ENCODE results near the gene SKOR1.

SKOR1 gene

GRCh38 chr15:67801926-67802914 lies 23.1 kb upstream of the SKOR1 start:
- TF ChIP-seq CTCF (conservative IDR thresholded peaks at IDR 0.05; ENCODE audit: control insufficient read depth, insufficient read depth, low read depth, low read length) = no peak
- H3K4me3 ChIP-seq (ENCODE audit: control insufficient read depth, low read depth, low read length) = no peak overlapping the region
- no peak for DNase-seq (ENCODE audit: low read depth)

GRCh38 chr15:67803299-67803698 lies 22.0 kb upstream of the SKOR1 start:
- TF ChIP-seq CTCF (conservative IDR thresholded peaks at IDR 0.05; ENCODE audit: control insufficient read depth, insufficient read depth, low read depth, low read length) = no peak
- no peak overlapping the region for H3K4me3 ChIP-seq (ENCODE audit: control insufficient read depth, low read depth, low read length)
- DNase-seq (ENCODE audit: low read depth) = no peak

GRCh38 chr15:67803996-67804843 lies 21.1 kb upstream of the SKOR1 start:
- no peak overlapping the region for H3K4me3 ChIP-seq (ENCODE audit: control insufficient read depth, low read depth, low read length)
- no peak for DNase-seq (ENCODE audit: low read depth)
- TF ChIP-seq CTCF (conservative IDR thresholded peaks at IDR 0.05; ENCODE audit: control insufficient read depth, insufficient read depth, low read depth, low read length) = no peak

GRCh38 chr15:67805008-67805665 lies 20.2 kb upstream of the SKOR1 start:
- no peak for TF ChIP-seq CTCF (conservative IDR thresholded peaks at IDR 0.05; ENCODE audit: control insufficient read depth, insufficient read depth, low read depth, low read length)
- no peak overlapping the region for H3K4me3 ChIP-seq (ENCODE audit: control insufficient read depth, low read depth, low read length)
- no peak for DNase-seq (ENCODE audit: low read depth)

- TF ChIP-seq CTCF (conservative IDR thresholded peaks at IDR 0.05; ENCODE audit: control insufficient read depth, insufficient read depth, low read depth, low read length) = no peak
- H3K4me3 ChIP-seq (ENCODE audit: control insufficient read depth, low read depth, low read length) = no peak overlapping the region
- DNase-seq (ENCODE audit: low read depth) = no peak
Observed at GRCh38 chr15:67805666-67806516, 19.4 kb upstream of the SKOR1 start.

All from fibroblast of mammary gland (primary cell).